Stimulated activated CD4-positive, alpha-beta T cell treated with anti-CD3 and anti-CD28 coated beads, TNF-alpha, amount 100 ng/mL, for 24 hours (primary cell): ENCODE measurements around the gene CDKN1A.

Experiments
- DNase-seq, 3 experiments: peaks; one replicate each; pipeline ENCODE4 v3.0.0-alpha.2; 2020; ENCODE audit warnings: low read depth in 3 of 3

The CDKN1A gene

DNA sequence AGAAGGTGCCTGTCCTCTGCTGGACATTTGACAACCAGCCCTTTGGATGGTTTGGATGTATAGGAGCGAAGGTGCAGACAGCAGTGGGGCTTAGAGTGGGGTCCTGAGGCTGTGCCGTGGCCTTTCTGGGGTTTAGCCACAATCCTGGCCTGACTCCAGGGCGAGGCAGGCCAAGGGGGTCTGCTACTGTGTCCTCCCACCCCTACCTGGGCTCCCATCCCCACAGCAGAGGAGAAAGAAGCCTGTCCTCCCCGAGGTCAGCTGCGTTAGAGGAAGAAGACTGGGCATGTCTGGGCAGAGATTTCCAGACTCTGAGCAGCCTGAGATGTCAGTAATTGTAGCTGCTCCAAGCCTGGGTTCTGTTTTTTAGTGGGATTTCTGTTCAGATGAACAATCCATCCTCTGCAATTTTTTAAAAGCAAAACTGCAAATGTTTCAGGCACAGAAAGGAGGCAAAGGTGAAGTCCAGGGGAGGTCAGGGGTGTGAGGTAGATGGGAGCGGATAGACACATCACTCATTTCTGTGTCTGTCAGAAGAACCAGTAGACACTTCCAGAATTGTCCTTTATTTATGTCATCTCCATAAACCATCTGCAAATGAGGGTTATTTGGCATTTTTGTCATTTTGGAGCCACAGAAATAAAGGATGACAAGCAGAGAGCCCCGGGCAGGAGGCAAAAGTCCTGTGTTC is 1.3 kb upstream of the CDKN1A start:
- DNase-seq: no peak

DNA sequence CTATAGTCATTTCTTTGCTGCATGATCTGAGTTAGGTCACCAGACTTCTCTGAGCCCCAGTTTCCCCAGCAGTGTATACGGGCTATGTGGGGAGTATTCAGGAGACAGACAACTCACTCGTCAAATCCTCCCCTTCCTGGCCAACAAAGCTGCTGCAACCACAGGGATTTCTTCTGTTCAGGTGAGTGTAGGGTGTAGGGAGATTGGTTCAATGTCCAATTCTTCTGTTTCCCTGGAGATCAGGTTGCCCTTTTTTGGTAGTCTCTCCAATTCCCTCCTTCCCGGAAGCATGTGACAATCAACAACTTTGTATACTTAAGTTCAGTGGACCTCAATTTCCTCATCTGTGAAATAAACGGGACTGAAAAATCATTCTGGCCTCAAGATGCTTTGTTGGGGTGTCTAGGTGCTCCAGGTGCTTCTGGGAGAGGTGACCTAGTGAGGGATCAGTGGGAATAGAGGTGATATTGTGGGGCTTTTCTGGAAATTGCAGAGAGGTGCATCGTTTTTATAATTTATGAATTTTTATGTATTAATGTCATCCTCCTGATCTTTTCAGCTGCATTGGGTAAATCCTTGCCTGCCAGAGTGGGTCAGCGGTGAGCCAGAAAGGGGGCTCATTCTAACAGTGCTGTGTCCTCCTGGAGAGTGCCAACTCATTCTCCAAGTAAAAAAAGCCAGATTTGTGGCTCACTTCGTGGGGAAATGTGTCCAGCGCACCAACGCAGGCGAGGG is 594 bp upstream of the CDKN1A start:
- DNase-seq: no peak

DNA sequence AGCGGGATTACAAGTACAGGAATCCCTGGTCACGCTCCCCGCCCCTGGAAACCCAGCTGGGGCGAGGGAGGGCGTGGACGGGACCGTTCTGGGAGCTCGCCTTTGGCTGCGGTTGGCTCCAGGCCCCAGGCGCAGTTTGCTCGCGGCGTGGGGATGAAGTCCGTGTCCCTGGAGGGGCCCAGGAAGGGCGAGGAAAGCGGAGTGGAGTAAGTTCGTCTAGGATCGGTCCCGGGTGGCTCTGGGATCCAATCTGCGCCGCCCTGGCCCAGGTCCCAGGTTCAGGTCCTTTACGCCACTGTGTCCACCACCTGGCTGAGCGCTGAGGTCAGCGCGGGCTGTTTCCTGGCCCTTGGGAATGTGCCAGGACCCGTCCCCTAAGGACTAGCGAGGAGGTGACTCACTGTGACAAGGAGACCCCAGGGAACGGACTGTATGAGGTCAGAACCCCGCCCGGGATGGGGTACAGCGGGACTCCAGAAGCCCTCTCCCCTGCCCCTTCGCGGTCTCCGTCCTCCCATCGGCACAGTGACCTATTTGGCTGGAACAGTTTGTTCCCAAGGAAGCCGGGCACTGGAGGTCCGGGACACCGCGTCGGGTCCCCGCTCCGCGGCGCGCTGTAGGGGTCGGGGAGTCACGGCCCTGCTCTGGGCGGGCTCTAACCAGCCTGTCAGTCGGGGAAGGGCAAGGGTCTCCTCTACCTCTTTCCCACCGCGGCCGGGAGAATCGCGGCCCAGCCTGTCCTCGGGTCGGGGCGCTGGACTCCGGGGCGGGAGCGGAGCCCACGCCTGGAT is 724 bp downstream of the CDKN1A start:
- DNase-seq: peak in 1 of 3 experiments; percentile 26

DNA sequence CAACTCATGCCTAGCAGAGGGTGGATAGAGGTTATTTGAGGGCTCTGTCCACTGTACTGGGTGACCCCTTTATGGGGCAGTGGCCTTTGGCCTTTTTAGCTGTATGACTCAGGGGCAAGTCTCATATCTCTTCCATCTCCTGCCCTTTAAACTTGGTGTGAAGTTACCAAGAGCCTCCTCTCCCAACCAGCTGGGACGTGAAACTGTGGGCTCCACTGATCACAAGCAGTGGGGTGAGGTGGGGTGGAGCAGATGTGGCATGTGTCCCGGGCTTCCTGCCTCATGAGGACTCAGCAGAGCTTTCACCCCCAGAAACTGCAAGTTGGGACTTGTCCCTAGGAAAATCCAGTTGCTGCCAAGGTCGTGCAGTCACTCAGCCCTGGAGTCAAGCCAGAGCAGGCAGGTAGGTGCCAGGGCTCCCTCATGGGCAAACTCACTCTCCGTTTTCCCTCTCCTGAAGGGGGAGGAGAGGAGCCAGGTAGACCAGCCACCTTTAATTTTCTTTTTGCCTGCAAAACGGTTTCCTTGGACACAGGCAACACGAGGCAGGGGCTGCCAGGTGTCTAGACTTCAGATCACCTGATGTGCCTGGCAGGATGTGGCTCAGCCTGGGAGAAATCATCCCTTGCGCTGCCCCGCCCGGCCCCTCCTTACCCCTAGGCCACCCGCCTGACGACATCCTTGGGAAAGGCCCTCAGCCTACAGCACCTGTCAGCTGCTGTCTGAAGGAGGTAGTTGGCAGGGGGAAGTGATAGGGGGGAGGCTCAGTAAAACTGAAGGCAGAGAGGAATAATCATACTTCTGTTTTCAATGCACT is 4.0 kb downstream of the CDKN1A start:
- DNase-seq: peak in 2 of 3 experiments; percentile 17 to 65

DNA sequence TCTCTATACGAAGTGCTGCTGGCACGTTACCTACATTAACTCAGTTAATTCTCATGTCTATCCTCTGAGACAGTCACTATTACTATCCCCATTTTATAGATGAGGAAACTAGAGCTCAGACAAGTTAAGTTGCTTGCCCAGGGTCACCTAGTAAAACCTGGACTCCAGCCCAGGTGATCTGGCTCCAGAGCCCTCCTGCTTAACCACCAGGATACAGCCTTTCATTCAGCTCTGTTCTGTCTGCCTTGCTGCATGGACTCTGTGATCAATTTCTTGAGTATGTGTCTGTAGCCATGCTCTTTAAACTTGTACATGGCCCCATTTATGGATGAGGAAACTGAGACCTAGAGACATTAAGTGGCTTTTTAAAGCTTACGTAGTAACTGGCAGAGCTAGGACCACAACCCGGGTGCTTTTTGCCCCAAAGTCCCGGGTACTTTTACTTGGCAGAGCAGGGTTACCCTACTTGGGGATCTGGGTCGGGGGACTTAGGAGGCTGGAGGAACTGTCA is 4.7 kb downstream of the CDKN1A start:
- no peak for DNase-seq

DNA sequence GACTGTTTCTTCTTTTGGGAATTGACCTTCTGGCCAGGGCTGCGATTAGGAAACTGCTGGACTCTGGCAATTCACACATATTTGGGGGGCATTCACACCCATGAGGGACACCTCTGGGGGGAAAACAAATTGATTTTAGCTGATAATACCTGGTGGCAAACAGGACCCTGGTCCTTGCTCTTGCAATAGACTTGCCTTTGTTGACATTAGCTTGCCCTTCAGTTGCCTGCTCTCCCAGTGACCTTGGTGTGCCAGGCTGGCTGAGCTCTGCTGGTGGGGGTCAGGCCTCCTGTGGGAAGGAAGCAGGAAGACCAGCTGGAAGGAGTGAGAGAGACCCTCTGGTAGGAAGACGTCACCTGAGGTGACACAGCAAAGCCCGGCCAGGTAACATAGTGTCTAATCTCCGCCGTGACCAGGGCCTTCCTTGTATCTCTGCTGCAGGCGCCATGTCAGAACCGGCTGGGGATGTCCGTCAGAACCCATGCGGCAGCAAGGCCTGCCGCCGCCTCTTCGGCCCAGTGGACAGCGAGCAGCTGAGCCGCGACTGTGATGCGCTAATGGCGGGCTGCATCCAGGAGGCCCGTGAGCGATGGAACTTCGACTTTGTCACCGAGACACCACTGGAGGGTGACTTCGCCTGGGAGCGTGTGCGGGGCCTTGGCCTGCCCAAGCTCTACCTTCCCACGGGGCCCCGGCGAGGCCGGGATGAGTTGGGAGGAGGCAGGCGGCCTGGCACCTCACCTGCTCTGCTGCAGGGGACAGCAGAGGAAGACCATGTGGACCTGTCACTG is 5.3 kb downstream of the CDKN1A start:
- DNase-seq: no peak

DNA sequence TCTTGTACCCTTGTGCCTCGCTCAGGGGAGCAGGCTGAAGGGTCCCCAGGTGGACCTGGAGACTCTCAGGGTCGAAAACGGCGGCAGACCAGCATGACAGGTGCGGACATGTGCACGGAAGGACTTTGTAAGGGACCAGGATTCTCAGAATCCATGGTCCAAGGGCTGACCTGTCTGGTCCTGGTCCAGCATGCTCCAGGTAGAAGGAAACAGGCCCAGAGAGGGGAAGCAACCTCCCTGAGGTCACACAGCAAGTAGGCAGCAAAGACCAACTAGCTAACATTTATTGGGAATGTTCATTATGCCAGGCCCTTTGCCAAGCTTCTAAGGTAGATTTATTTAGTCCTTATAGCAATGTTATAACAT is 5.9 kb downstream of the CDKN1A start:
- DNase-seq: no peak

DNA sequence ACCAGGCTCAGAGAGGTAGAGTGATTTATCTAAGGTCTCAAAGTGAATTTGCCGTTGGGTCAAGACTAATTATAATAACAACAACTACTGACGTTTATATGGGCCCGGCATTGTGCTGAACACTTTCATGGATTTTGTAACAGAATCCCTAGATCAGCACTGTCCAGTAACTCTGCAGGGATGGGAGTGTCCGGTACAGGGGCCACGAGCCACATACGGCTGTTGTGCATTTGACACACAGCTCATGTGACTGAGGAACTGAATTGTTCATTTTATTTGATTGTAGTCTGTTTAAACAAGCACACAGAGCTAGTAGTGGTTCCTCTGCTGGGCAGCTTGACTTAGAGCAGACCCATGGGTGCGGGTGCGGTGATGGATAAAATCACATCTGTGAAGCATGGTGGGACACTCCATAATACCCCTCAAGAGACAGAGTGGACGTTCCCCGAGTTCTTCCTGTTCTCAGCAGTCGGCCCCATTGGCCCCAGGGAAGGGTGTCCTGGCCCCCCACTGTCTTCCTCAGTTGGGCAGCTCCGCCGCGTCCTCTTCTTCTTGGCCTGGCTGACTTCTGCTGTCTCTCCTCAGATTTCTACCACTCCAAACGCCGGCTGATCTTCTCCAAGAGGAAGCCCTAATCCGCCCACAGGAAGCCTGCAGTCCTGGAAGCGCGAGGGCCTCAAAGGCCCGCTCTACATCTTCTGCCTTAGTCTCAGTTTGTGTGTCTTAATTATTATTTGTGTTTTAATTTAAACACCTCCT is 6.8 kb downstream of the CDKN1A start:
- DNase-seq: no peak

DNA sequence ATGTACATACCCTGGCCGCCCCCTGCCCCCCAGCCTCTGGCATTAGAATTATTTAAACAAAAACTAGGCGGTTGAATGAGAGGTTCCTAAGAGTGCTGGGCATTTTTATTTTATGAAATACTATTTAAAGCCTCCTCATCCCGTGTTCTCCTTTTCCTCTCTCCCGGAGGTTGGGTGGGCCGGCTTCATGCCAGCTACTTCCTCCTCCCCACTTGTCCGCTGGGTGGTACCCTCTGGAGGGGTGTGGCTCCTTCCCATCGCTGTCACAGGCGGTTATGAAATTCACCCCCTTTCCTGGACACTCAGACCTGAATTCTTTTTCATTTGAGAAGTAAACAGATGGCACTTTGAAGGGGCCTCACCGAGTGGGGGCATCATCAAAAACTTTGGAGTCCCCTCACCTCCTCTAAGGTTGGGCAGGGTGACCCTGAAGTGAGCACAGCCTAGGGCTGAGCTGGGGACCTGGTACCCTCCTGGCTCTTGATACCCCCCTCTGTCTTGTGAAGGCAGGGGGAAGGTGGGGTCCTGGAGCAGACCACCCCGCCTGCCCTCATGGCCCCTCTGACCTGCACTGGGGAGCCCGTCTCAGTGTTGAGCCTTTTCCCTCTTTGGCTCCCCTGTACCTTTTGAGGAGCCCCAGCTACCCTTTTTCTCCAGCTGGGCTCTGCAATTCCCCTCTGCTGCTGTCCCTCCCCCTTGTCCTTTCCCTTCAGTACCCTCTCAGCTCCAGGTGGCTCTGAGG is 7.6 kb downstream of the CDKN1A start:
- DNase-seq: no peak

DNA sequence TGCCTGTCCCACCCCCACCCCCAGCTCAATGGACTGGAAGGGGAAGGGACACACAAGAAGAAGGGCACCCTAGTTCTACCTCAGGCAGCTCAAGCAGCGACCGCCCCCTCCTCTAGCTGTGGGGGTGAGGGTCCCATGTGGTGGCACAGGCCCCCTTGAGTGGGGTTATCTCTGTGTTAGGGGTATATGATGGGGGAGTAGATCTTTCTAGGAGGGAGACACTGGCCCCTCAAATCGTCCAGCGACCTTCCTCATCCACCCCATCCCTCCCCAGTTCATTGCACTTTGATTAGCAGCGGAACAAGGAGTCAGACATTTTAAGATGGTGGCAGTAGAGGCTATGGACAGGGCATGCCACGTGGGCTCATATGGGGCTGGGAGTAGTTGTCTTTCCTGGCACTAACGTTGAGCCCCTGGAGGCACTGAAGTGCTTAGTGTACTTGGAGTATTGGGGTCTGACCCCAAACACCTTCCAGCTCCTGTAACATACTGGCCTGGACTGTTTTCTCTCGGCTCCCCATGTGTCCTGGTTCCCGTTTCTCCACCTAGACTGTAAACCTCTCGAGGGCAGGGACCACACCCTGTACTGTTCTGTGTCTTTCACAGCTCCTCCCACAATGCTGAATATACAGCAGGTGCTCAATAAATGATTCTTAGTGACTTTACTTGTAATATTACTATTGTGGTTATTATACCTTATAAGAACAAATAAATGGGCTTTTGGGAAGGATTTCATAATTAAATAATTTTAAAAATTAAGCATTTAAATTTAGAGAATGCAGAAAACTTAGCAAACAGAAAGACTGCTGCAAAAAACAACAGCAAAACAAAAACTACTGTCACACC is 8.4 kb downstream of the CDKN1A start:
- no peak for DNase-seq

DNA sequence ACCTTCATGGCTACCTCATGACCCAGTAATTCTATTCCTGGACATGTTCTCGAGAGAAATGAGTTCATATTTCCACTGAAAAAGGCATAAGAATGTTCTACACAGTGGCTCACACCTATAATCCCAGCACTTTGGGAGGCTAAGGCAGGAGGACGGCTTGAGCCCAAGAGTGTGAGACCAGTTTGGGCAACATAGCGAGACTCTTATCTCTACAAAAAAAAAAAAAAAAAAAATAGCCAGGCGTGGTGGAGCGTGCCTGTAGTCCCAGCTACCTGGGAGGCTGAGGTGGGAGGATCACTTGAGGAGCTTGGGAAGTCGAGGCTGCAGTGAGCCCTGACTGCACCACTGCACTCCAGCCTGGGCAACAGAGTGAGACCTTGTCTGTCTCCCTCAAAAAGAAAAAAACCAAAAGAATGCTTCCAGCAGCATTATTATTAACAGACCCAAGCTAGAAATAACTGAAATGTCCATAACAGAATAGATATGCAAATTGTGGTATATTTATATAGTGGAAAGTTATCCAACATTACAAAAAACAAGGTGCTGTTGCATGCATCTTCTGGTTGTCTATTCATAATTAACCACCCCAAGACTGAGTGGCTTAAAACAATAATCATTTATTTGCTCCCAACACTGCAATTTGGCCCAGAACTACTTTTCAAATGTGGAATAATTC is 9.7 kb downstream of the CDKN1A start:
- no peak for DNase-seq

DNA sequence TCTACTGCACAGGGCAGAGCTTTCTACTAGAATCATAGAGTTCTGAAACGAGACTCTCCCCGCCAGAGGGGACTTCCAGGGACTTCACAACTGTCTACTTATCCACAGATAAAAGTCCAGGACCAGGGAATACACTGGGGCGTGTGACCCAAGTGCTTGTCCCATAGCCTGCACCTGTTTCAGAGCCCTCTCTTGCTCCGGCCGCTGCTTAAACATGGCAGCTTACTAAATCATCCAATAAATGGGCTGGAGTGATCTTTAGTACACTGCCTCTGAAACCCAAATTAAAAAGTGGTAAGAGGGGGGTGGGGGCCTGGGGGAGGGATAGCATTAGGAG is 10.2 kb downstream of the CDKN1A start:
- no peak for DNase-seq

DNA sequence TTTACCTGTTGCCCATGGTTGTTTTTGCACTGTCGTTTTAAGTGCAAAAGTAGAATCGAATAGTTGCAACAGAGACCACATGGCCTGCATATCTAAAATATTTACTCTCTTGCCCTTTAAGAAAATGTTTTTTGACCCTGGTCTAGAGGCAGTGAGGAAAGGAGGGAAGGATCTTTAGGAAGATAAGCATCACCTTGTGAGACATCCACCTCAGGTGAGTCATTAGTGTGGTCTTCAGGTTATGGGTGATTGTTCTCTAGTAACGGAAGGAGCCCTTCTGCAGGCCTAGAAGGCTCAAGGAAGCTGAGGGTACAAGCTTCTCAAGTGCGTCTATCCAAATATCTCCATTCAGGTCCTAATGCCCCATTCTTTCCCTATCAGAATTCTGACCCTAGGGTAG is 12.5 kb downstream of the CDKN1A start:
- no peak for DNase-seq

DNA sequence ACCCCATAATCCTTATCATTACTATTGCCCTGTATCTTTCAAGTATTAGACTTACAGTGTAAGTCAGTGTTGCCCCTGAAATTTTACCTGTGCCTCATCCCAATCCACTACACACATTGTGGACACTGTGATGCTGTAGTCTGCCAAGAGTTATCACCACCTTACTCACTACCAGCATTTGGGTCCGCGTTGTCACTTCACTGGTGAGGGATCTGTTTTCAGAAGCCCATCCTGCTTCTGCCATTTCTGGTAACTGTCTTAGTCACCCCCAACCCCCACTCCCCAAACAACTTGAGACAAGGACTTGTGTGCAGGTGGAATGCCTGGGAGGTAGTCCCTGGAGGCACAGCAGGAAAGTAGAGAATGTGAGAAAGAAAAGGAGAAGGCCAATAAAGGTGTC is 13.1 kb downstream of the CDKN1A start:
- no peak for DNase-seq

DNA sequence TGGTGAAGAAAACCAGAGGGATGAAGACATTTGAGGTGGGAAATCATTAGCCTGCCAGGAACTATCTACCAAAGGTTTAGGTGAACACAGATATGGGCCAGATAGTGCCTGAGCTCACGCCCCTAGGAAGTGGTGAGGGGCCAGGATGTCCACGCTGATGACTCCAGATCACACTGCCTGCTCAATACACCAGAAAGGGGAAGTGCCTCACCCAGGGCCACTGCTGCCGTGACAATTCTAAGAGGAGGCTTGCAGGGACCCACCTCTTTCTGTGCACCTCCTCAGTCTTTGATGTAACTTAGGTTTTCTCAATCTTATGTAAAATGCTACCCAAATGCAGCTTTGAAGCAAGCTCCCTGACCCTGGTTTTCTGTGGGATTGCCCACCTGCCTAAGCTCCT is 13.7 kb downstream of the CDKN1A start:
- no peak for DNase-seq

DNA sequence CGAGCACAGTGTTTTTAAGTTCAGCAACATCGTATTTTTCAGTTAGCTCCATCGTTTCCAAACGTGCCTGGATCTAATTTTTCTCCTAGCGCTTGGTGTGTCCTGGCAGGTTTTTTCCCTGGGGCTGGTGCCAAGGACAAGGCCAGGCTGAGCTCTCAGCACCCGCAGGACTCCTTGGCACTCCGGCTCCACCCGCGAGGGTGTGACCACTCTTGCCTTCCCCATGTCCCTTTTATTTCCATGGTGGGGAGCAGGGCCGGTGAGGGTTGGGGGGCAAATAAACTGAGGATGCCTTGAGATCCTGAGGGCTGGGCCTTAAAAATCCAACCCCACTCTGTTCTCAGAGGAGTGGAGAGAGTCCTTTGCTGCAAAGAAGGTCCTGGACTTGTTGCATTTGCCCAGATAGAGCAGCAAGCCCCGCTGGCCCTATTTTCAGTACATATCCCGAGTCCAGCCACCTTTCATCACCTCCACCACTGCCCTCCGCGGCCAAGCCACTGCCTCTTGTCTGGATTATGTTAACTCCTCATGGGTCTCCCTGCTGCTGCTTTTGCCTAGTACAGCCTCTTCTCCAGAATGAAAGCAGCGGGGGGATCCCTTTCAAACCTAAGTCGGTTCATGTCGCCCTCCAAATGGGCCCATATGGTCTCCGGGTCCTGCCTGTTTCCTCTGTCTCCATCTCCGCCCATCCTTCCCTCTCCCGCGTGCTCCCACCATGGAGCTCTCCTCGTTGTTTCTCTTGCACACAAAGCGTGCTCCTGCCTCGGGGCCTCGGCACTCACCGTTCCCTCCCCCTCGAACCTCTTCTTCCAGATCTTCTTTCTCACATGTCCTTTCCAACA is 14.6 kb downstream of the CDKN1A start:
- no peak for DNase-seq

DNA sequence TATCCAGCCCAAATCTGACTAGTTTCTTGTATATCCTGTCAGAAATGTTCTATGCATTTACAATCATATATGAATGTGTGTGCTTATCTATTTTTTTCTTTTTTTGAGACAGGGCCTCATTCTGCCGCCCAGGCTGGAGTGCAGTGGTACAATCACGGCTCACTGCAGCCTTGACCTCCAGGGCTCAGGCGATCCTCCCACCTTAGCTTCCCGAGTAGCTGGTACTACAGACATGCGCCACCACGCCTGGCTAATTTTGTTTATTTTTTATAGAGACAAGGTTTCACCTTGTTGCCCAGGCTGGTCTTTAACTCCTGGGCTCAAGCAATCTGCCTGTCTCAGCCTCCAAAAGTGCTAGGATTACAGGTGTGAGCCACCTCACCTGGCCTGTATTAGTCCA is 16.1 kb downstream of the CDKN1A start:
- no peak for DNase-seq
